ENCODE results near the gene SMARCC2.

GRCh38 chr12:56161690-56162351 lies 27.5 kb downstream of the SMARCC2 start:
- TF ChIP-seq CTCF (IDR thresholded peaks at IDR 0.05): no peak
- TF ChIP-seq POLR2AphosphoS5 (IDR thresholded peaks at IDR 0.05): peak in 1 of 3 donors; percentile 4
